Right lobe of liver (tissue), 6 donors: Measurements from ENCODE around the gene CENPQ. TPM values are rescaled to one million over a fixed set of nuclear protein-coding genes. Genes with fewer than 3 reads are reported as not detected.
"Not testable (repeated sequence)": the region's sequence is repeated elsewhere in the genome, so short reads cannot be mapped to it uniquely, and the experiment has no call there.

Source experiments
- ATAC-seq, 4 donors: fragments of 200-7000 bp; cut with Tn5 transposase; one replicate each; pipeline ENCODE4 v1.9.1; 2020; ENCODE audit warnings: mild to moderate bottlenecking in 4 of 4, moderate library complexity in 4 of 4
- DNase-seq, 3 donors: peaks; one replicate each; pipeline ENCODE4 v3.0.0-alpha.2; 2020
- H3K27ac ChIP-seq, 3 donors: fragments of 200-600 bp; one replicate each; pipeline ENCODE4 v1.8.0; 2022
- H3K27me3 ChIP-seq, 2 donors: fragments of 200-600 bp; one replicate each; pipeline ENCODE4 v1.8.0; 2022
- H3K36me3 ChIP-seq, 4 donors: fragments of 200-600 bp; sonication (generic) in 1 of 4; one replicate each; pipeline versions ENCODE4 v1.5.1 to v1.8.0; 2017 to 2022; ENCODE audit warnings: control low read depth in 1 of 4
- H3K4me1 ChIP-seq, 4 donors: fragments of 200-600 bp; sonication (generic) in 1 of 4; one replicate each; pipeline versions ENCODE4 v1.5.1 to v1.8.0; 2017 to 2022; ENCODE audit warnings: control low read depth in 1 of 4
- H3K4me3 ChIP-seq, 3 donors: fragments of 200-600 bp; one replicate each; pipeline ENCODE4 v1.8.0; 2022
- H3K9me3 ChIP-seq, 4 donors: fragments of 200-600 bp; sonication (generic) in 1 of 4; one replicate each; pipeline versions ENCODE4 v1.5.1 to v1.8.0; 2017 to 2022; ENCODE audit warnings: control low read depth in 1 of 4
- CTCF ChIP-seq, 4 donors: fragments of 200-600 bp in 3 of 4; fragments of 450-650 bp in 1 of 4; IDR thresholded peaks; one replicate each; pipeline versions ENCODE4 v1.5.1 to v1.8.0; 2016 to 2022; ENCODE audit warnings: antibody characterized with exemption in 4 of 4, mild to moderate bottlenecking in 2 of 4
- POLR2A ChIP-seq: fragments of 450-650 bp; IDR thresholded peaks from one replicate; pipeline ENCODE4 v1.6.1; 2017; ENCODE audit warnings: antibody characterized with exemption, mild to moderate bottlenecking
- WGBS: methylation state at CpG from one replicate; pipeline ENCODE4 v1.1.6; 2018; ENCODE audit warnings: low coverage, low lambda C conversion rate; ENCODE audit not compliant: insufficient coverage; ENCODE audit errors: missing lambda C conversion rate; 5-methylcytosine and 5-hydroxymethylcytosine counted together
- intact Hi-C, 2 donors: fragments of 100-400 bp; cut with DNase I; formaldehyde crosslinking; loops; one replicate each; pipeline versions ENCODE4 v1.11.2 to v1.14.1; 2022
- total RNA-seq, 6 experiments: library from RNA; depleted of rRNA in 2 of 6; stranded (reverse); fragments of >200 nt in 2 of 6; fragmentation: NEBNext Ultra II Directional in 3 of 6; extraction: Animal tissue kit (Norgen Biotek cat#: 25700) in 3 of 6; gene quantifications; one replicate each; pipeline versions ENCODE4 v1.1.0 to v1.2.4, GENCODE V29; 2016 to 2023
- donor health status: DM: no; HTN: yes; CAD: no.
- donor health status: DM: no; HTN: no; CAD: no.
- donor health status: DM: no; HTN: no; CAD: no.
- donor health status: DM: no; HTN: yes; CAD: no.
- donor health status: DM: no; HTN: yes; CAD: no.

CENPQ gene
- total RNA-seq, 6 experiments from 2014 or later, result 0.49 to 3.6 (median 1.1) TPM

GRCh38 chr6:49468042-49468441 is 4.9 kb downstream of the CENPQ start:
- H3K4me1 ChIP-seq, result peaks cover 0 to 8% (median 0%) of the 10 kb centered on the region in 4 donors
- no peaks in the 10 kb centered on the region for H3K9me3 ChIP-seq
- 100% methylated on average over 2 of the region's 9 CpGs for WGBS
- H3K27me3 ChIP-seq, result no peaks in the 10 kb centered on the region
- intact Hi-C loops, result no loop called here
- TF ChIP-seq CTCF (IDR thresholded peaks at IDR 0.05) (no peak), POLR2A (no peak)
- no peak overlapping the region for H3K4me3 ChIP-seq
- no peak for ATAC-seq
- DNase-seq, result no peak
- H3K27ac ChIP-seq, result no peak overlapping the region
- H3K36me3 ChIP-seq, result peaks cover 0 to 4% (median 0%) of the 10 kb centered on the region in 4 donors

GRCh38 chr6:49476564-49476963 is 13.4 kb downstream of the CENPQ start:
- WGBS, result no CpG with 5 or more reads among the region's 2 CpGs
- not testable (repeated sequence) for ATAC-seq

GRCh38 chr6:49479308-49479970 is 16.3 kb downstream of the CENPQ start:
- H3K4me1 ChIP-seq, result no peaks in the 10 kb centered on the region
- intact Hi-C loops, result no loop called here
- no peak overlapping the region for H3K4me3 ChIP-seq
- no peak overlapping the region for H3K27ac ChIP-seq
- WGBS, result 65% methylated on average over 3 of the region's 3 CpGs
- DNase-seq, result no peak
- no peaks in the 10 kb centered on the region for H3K9me3 ChIP-seq
- TF ChIP-seq CTCF (IDR thresholded peaks at IDR 0.05), result no peak
- no peak for TF ChIP-seq POLR2A
- H3K36me3 ChIP-seq, result no peaks in the 10 kb centered on the region
- H3K27me3 ChIP-seq, result no peaks in the 10 kb centered on the region
- no peak for ATAC-seq

More at GRCh38 chr6:49476564-49476963, 13.4 kb downstream of the CENPQ start:
- H3K36me3 ChIP-seq, H3K4me1 ChIP-seq, H3K9me3 ChIP-seq, H3K27me3 ChIP-seq, DNase-seq, H3K27ac ChIP-seq, H3K4me3 ChIP-seq, intact Hi-C loops: not testable (repeated sequence)

GRCh38 chr6:49481846-49482245 is 18.7 kb downstream of the CENPQ start:
- H3K4me3 ChIP-seq, DNase-seq, ATAC-seq, H3K9me3 ChIP-seq, intact Hi-C loops, H3K27me3 ChIP-seq, H3K36me3 ChIP-seq, H3K4me1 ChIP-seq, H3K27ac ChIP-seq: not testable (repeated sequence)
- WGBS, result no CpG with 5 or more reads among the region's 22 CpGs

- intact Hi-C loops, H3K27me3 ChIP-seq, H3K4me1 ChIP-seq, H3K4me3 ChIP-seq, ATAC-seq, H3K9me3 ChIP-seq, H3K27ac ChIP-seq, H3K36me3 ChIP-seq, DNase-seq: not testable (repeated sequence)
- no CpG with 5 or more reads among the region's 14 CpGs for WGBS
Measured at GRCh38 chr6:49483380-49483779, 20.2 kb downstream of the CENPQ start.

GRCh38 chr6:49490633-49491032 is 27.5 kb downstream of the CENPQ start:
- WGBS, result 94% methylated on average over 4 of the region's 4 CpGs

More at GRCh38 chr6:49490633-49491032, 27.5 kb downstream of the CENPQ start:
- DNase-seq (no peak), ATAC-seq (peak in 3 of 4 donors; percentile 48 to 64 (median 52))
- no peak overlapping the region for H3K27ac ChIP-seq
- no peaks in the 10 kb centered on the region for H3K9me3 ChIP-seq
- no peak overlapping the region for H3K4me3 ChIP-seq
- intact Hi-C loops, result no loop called here
- H3K4me1 ChIP-seq, result no peaks in the 10 kb centered on the region
- H3K27me3 ChIP-seq, result no peaks in the 10 kb centered on the region
- TF ChIP-seq CTCF (IDR thresholded peaks at IDR 0.05) (no peak), POLR2A (no peak)
- H3K36me3 ChIP-seq, result no peaks in the 10 kb centered on the region
